Frontal cortex (tissue), 4 donors: ENCODE measurements around the gene TARBP2. TPM values are rescaled to one million over a fixed set of nuclear protein-coding genes. Genes with fewer than 3 reads are reported as not detected.

Source experiments
- DNase-seq, 2 donors: peaks; one replicate each; pipeline ENCODE4 v3.0.0; 2012; ENCODE audit warnings: low spot score in 2 of 2
- FAIRE-seq: peaks from 2 replicates; lab custom pipeline; 2012; peaks lifted over from hg19 to GRCh38; lab: Jason Lieb, UNC
- total RNA-seq: library from RNA; depleted of rRNA; stranded (reverse); fragments of >200 nt; gene quantifications from one replicate; pipeline ENCODE4 v1.2.3, GENCODE V29; 2014
- donor health status: control.
- donor health status: control.
- donor health status: control.

The TARBP2 gene
- total RNA-seq, 1 donor from 2014 or later, result 26.9 TPM

GRCh38 chr12:53493610-53494391 lies 7.3 kb upstream of the TARBP2 start:
- FAIRE-seq, result no peak
- DNase-seq, result no peak

GRCh38 chr12:53495903-53496751 lies 5.0 kb upstream of the TARBP2 start:
- FAIRE-seq, result no peak
- no peak for DNase-seq

GRCh38 chr12:53496752-53497032 lies 4.4 kb upstream of the TARBP2 start:
- FAIRE-seq (no peak), DNase-seq (no peak)

- FAIRE-seq (no peak), DNase-seq (no peak)
Measured at GRCh38 chr12:53497461-53497860, 3.6 kb upstream of the TARBP2 start.

- no peak for FAIRE-seq
- DNase-seq, result no peak
Measured at GRCh38 chr12:53498235-53498630, 2.9 kb upstream of the TARBP2 start.

- FAIRE-seq, result no peak
- peak; percentile 41 to 55 for DNase-seq
Measured at GRCh38 chr12:53499266-53500141, 1.6 kb upstream of the TARBP2 start, which contains the start of gene MAP3K12. Gene MAP3K12, minus strand, starts transcription at chr12:53499458. Its CDS starts 12,067 bp downstream, at chr12:53487391.

- DNase-seq (no peak), FAIRE-seq (no peak)
Measured at GRCh38 chr12:53500142-53500775, 824 bp upstream of the TARBP2 start.

GRCh38 chr12:53501615-53502181 lies 615 bp downstream of the TARBP2 start:
- DNase-seq (no peak), FAIRE-seq (no peak)

- DNase-seq (no peak), FAIRE-seq (no peak)
Measured at GRCh38 chr12:53502331-53502730, 1.2 kb downstream of the TARBP2 start.

GRCh38 chr12:53502983-53503728 lies 2.1 kb downstream of the TARBP2 start:
- FAIRE-seq (no peak), DNase-seq (no peak)

GRCh38 chr12:53504004-53504920 lies 3.2 kb downstream of the TARBP2 start:
- FAIRE-seq, result no peak

GRCh38 chr12:53505086-53505485 lies 4.0 kb downstream of the TARBP2 start:
- FAIRE-seq, result no peak
- no peak for DNase-seq

More at GRCh38 chr12:53504004-53504920, 3.2 kb downstream of the TARBP2 start:
- DNase-seq, result no peak

- DNase-seq (no peak), FAIRE-seq (no peak)
Measured at GRCh38 chr12:53505555-53506449, 4.7 kb downstream of the TARBP2 start.

GRCh38 chr12:53506450-53506785 lies 5.3 kb downstream of the TARBP2 start:
- no peak for FAIRE-seq
- no peak for DNase-seq

GRCh38 chr12:53506881-53507602 lies 6.0 kb downstream of the TARBP2 start, which contains the start of gene NPFF:
Gene NPFF, minus strand, starts transcription at chr12:53507484. Its CDS starts 10 bp downstream, at chr12:53507474.
- DNase-seq (no peak), FAIRE-seq (no peak)

- no peak for FAIRE-seq
- DNase-seq, result no peak
Measured at GRCh38 chr12:53507603-53507885, 6.5 kb downstream of the TARBP2 start.
